Naive thymus-derived CD4-positive, alpha-beta T cell (primary cell): ENCODE measurements around the gene MICA. TPM values are rescaled to one million over a fixed set of nuclear protein-coding genes. Genes with fewer than 3 reads are reported as not detected.

ENCODE experiments used
- ATAC-seq: fragments of 150-1000 bp; cut with Tn5 transposase; 2 replicates; pipeline ENCODE4 v1.10.0; 2021; ENCODE audit warnings: mild to moderate bottlenecking, moderate library complexity
- CTCF ChIA-PET: fragments of 350-600 bp; sonication (Branson Sonifier 250); formaldehyde crosslinking; loops from one replicate; lab custom pipeline; 2021; ENCODE audit warnings: antibody characterized with exemption; lab: Charles Lee
- POLR2A ChIA-PET: fragments of 350-600 bp; sonication (Branson Sonifier 250); formaldehyde crosslinking; loops from one replicate; lab custom pipeline; 2021; ENCODE audit warnings: antibody characterized with exemption, inconsistent platforms; lab: Charles Lee
- DNase-seq, 9 donors: peaks; one replicate each; pipeline versions ENCODE4 v3.0.0 to v3.0.0-alpha.2; 2020 to 2022; ENCODE audit warnings: mixed read lengths in 1 of 9
- H3K27ac ChIP-seq: one replicate; pipeline ENCODE4 v1.7.0; 2013; ENCODE audit warnings: mild to moderate bottlenecking, low read depth, low read length, moderate library complexity
- H3K27me3 ChIP-seq, 2 donors: one replicate each; pipeline ENCODE4 v1.7.0; 2013; ENCODE audit warnings: low read length in 2 of 2, mild to moderate bottlenecking in 2 of 2, moderate library complexity in 2 of 2; ENCODE audit not compliant: control insufficient read depth in 2 of 2, insufficient read depth in 2 of 2
- H3K36me3 ChIP-seq, 3 experiments: 1 replicate in 2 of 3; 2 replicates in 1 of 3; pipeline ENCODE4 v1.7.0; 2013; ENCODE audit warnings: low read length in 3 of 3, mild to moderate bottlenecking in 3 of 3, moderate library complexity in 1 of 3; ENCODE audit not compliant: insufficient read depth in 3 of 3, control insufficient read depth in 2 of 3
- H3K4me1 ChIP-seq, 2 donors: one replicate each; pipeline ENCODE4 v1.7.0; 2013; ENCODE audit warnings: low read length in 2 of 2, mild to moderate bottlenecking in 2 of 2, moderate library complexity in 1 of 2; ENCODE audit not compliant: control insufficient read depth in 2 of 2, insufficient read depth in 2 of 2
- H3K4me3 ChIP-seq: 2 replicates; pipeline ENCODE4 v1.7.0; 2013; ENCODE audit warnings: mild to moderate bottlenecking, low read length
- H3K9me3 ChIP-seq, 3 experiments: 1 replicate in 2 of 3; 2 replicates in 1 of 3; pipeline ENCODE4 v1.7.0; 2013; ENCODE audit warnings: low read length in 3 of 3; ENCODE audit not compliant: control insufficient read depth in 2 of 3
- H3K27ac Mint-ChIP-seq, 9 donors: one replicate each; pipeline ENCODE4 v1.8.0; 2020 to 2022; ENCODE audit warnings: mixed read lengths in 9 of 9, mild to moderate bottlenecking in 8 of 9, moderate library complexity in 5 of 9, inconsistent platforms in 2 of 9
- H3K27me3 Mint-ChIP-seq, 5 donors: one replicate each; pipeline ENCODE4 v1.8.0; 2021 to 2022; ENCODE audit warnings: mixed read lengths in 5 of 5, mild to moderate bottlenecking in 1 of 5
- H3K36me3 Mint-ChIP-seq, 5 donors: one replicate each; pipeline ENCODE4 v1.8.0; 2020 to 2022; ENCODE audit warnings: mixed read lengths in 5 of 5, mild to moderate bottlenecking in 3 of 5, inconsistent platforms in 1 of 5
- H3K4me1 Mint-ChIP-seq, 7 donors: one replicate each; pipeline ENCODE4 v1.8.0; 2020 to 2022; ENCODE audit warnings: mixed read lengths in 7 of 7, mild to moderate bottlenecking in 3 of 7, inconsistent platforms in 1 of 7
- H3K4me3 Mint-ChIP-seq, 10 donors: one replicate each; pipeline ENCODE4 v1.8.0; 2020 to 2022; ENCODE audit warnings: mild to moderate bottlenecking in 10 of 10, mixed read lengths in 10 of 10, moderate library complexity in 6 of 10, inconsistent platforms in 2 of 10
- H3K9me3 Mint-ChIP-seq, 11 donors: one replicate each; pipeline ENCODE4 v1.8.0; 2020 to 2022; ENCODE audit warnings: mixed read lengths in 11 of 11, mild to moderate bottlenecking in 4 of 11, inconsistent platforms in 1 of 11, moderate library complexity in 1 of 11
- intact Hi-C, 2 donors: fragments of 100-400 bp; cut with micrococcal nuclease; formaldehyde crosslinking; loops; one replicate each; pipeline ENCODE4 v1.15.1; 2023
- polyA plus RNA-seq, 2 donors: library from polyadenylated mRNA; unstranded; fragments of 300-500 nt; fragmentation: Illumina TruSeq; gene quantifications; one replicate each; pipeline ENCODE4 v1.2.3, GENCODE V29; 2021
- total RNA-seq, 6 experiments: library from RNA in 5 of 6; stranded (reverse) in 5 of 6; gene quantifications; 1 replicate in 5 of 6; 2 replicates in 1 of 6; pipeline ENCODE4 v1.2.3 and lab custom pipeline; 2021 to 2026

MICA gene
- total and polyA plus RNA-seq, 7 experiments from 2014 or later: 4.3 to 17.4 (median 13.8) TPM

GRCh38 chr6:31418251-31418650 lies 14.9 kb downstream of the MICA start:
- ChIA-PET POLR2A (no interaction called here), CTCF (no interaction called here)
- Histone ChIP-seq H3K4me3 (no peak overlapping the region), H3K27me3 (no peaks in the 10 kb centered on the region), H3K9me3 (no peaks in the 10 kb centered on the region), H3K36me3 (peaks cover 3 to 25% (median 7%) of the 10 kb centered on the region in 3 experiments), H3K4me1 (no peaks in the 10 kb centered on the region), H3K27ac (no peak overlapping the region)
- intact Hi-C loops: loop anchor here in 1 of 2 donors (2.0 kb wide), 1 partner anchor 15 kb away; the partner anchor contains the start of gene MICA
- Mint-ChIP-seq H3K4me3 (no peak overlapping the region), H3K4me1 (peaks cover 0 to 5% (median 0%) of the 10 kb centered on the region in 7 donors), H3K36me3 (peaks cover 5 to 23% (median 17%) of the 10 kb centered on the region in 5 donors), H3K27me3 (peaks cover 0 to 6% (median 0%) of the 10 kb centered on the region in 5 donors), H3K27ac (no peak overlapping the region), H3K9me3 (peaks cover 0 to 5% (median 0%) of the 10 kb centered on the region in 11 donors)
- no peak for ATAC-seq
- no peak for DNase-seq

- H3K4me3 ChIP-seq: no peak overlapping the region
- no peak overlapping the region for H3K27ac ChIP-seq
- H3K27me3 ChIP-seq: no peaks in the 10 kb centered on the region
- no peak for ATAC-seq
- no peak for DNase-seq
- Mint-ChIP-seq H3K27ac (peak overlapping the region in 2 of 9 donors; percentile 70 to 84), H3K4me3 (no peak overlapping the region), H3K36me3 (peaks cover 5 to 18% (median 13%) of the 10 kb centered on the region in 5 donors), H3K9me3 (peaks cover 0 to 5% (median 0%) of the 10 kb centered on the region in 11 donors), H3K4me1 (peaks cover 0 to 5% (median 0%) of the 10 kb centered on the region in 7 donors), H3K27me3 (peaks cover 0 to 9% (median 0%) of the 10 kb centered on the region in 5 donors)
- ChIA-PET POLR2A (no interaction called here), CTCF (interaction anchor here (0.6 kb wide), 1 partner anchor 53 kb away, joined by 3 read pairs; no protein-coding TSS in a partner anchor)
- H3K9me3 ChIP-seq: no peaks in the 10 kb centered on the region
- intact Hi-C loops: loop anchor here in 1 of 2 donors (2.0 kb wide), 1 partner anchor 17 kb away; the partner anchor contains the start of gene MICA
- H3K36me3 ChIP-seq: peaks cover 0 to 11% (median 6%) of the 10 kb centered on the region in 3 experiments
- no peaks in the 10 kb centered on the region for H3K4me1 ChIP-seq
Observed at GRCh38 chr6:31419842-31420241, 16.4 kb downstream of the MICA start.

GRCh38 chr6:31420546-31420945 lies 17.2 kb downstream of the MICA start:
- intact Hi-C loops: no loop called here
- Mint-ChIP-seq H3K27me3 (peaks cover 0 to 16% (median 0%) of the 10 kb centered on the region in 5 donors), H3K36me3 (peaks cover 5 to 17% (median 13%) of the 10 kb centered on the region in 5 donors), H3K9me3 (peaks cover 0 to 5% (median 0%) of the 10 kb centered on the region in 11 donors), H3K4me1 (peaks cover 0 to 5% (median 0%) of the 10 kb centered on the region in 7 donors), H3K27ac (no peak overlapping the region), H3K4me3 (no peak overlapping the region)
- no peak overlapping the region for H3K4me3 ChIP-seq
- no peaks in the 10 kb centered on the region for H3K27me3 ChIP-seq
- no peak overlapping the region for H3K27ac ChIP-seq
- no peaks in the 10 kb centered on the region for H3K9me3 ChIP-seq
- H3K4me1 ChIP-seq: no peaks in the 10 kb centered on the region
- ChIA-PET POLR2A (no interaction called here), CTCF (interaction anchor here (0.6 to 1.1 kb wide), 3 partner anchors 42 to 1542 kb away, joined by 3 to 4 read pairs (median 3); no protein-coding TSS in a partner anchor)
- peaks cover 0 to 8% (median 6%) of the 10 kb centered on the region in 3 experiments for H3K36me3 ChIP-seq
- ATAC-seq (no peak), DNase-seq (no peak)

DNA sequence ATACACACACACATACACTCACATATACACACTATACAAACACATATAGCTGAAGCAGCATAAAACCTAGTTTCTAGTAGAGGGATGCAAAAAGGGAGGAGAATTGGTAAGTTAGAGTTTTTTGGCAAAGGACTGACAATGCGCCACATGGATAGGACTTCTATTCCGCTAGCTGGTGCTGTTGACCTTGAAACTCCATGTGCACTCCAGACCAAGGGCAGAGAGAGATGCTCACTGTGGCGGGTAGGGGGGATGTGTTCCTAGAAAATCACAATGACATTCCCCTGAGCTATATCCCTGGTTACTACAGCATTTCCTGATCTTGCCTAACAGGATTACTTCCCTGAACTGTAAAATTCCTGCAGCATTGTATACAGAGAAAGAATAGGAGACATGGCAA lies 19.2 kb downstream of the MICA start:
- peaks cover 0 to 29% (median 0%) of the 10 kb centered on the region in 5 donors for H3K27me3 Mint-ChIP-seq
- Histone ChIP-seq H3K4me1 (no peaks in the 10 kb centered on the region), H3K36me3 (no peaks in the 10 kb centered on the region), H3K27ac (no peak overlapping the region), H3K27me3 (no peaks in the 10 kb centered on the region), H3K4me3 (no peak overlapping the region), H3K9me3 (no peaks in the 10 kb centered on the region)
- ChIA-PET POLR2A (interaction anchor here (0.6 kb wide), 1 partner anchor 468 kb away, joined by 3 read pairs; no protein-coding TSS in a partner anchor), CTCF (no interaction called here)
- ATAC-seq: no peak
- peak overlapping the region in 2 of 9 donors; percentile 22 to 23 for H3K27ac Mint-ChIP-seq
- intact Hi-C loops: no loop called here
- H3K9me3 Mint-ChIP-seq: peaks cover 0 to 1% (median 0%) of the 10 kb centered on the region in 11 donors
- DNase-seq: no peak
- H3K4me1 Mint-ChIP-seq: peaks cover 0 to 5% (median 0%) of the 10 kb centered on the region in 7 donors
- peaks cover 0 to 4% (median 0%) of the 10 kb centered on the region in 5 donors for H3K36me3 Mint-ChIP-seq
- H3K4me3 Mint-ChIP-seq: no peak overlapping the region

DNA sequence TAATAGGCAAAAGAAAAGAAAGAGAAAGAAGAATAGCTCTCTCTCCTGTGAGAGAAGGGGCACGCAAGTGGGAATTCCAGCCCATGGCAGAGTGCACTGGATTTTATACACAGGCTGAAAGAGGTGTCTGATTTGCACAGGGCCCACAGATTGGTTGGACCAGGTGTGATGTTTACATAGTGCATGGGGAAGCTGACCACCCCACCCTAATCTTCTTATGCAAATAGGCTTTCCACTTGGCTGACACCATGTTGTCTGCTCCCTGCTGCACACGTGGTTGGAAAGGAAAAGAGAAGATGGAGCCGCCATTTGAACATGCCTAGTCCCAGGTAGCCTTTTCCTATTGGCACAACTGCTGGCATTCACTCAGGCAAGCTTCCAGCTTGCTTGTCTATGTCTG lies 20.2 kb downstream of the MICA start:
- Histone ChIP-seq H3K9me3 (no peaks in the 10 kb centered on the region), H3K4me1 (no peaks in the 10 kb centered on the region), H3K36me3 (no peaks in the 10 kb centered on the region), H3K27ac (no peak overlapping the region), H3K4me3 (no peak overlapping the region), H3K27me3 (no peaks in the 10 kb centered on the region)
- ChIA-PET POLR2A (no interaction called here), CTCF (no interaction called here)
- DNase-seq (no peak), ATAC-seq (no peak)
- peaks cover 0 to 1% (median 0%) of the 10 kb centered on the region in 11 donors for H3K9me3 Mint-ChIP-seq
- H3K4me1 Mint-ChIP-seq: peaks cover 0 to 5% (median 0%) of the 10 kb centered on the region in 7 donors
- H3K27ac Mint-ChIP-seq: no peak overlapping the region
- peaks cover 0 to 29% (median 0%) of the 10 kb centered on the region in 5 donors for H3K27me3 Mint-ChIP-seq
- no peaks in the 10 kb centered on the region for H3K36me3 Mint-ChIP-seq
- intact Hi-C loops: no loop called here
- H3K4me3 Mint-ChIP-seq: no peak overlapping the region

- CTCF ChIA-PET: no interaction called here
Observed at GRCh38 chr6:31426395-31427354, 23.3 kb downstream of the MICA start.

More at GRCh38 chr6:31426395-31427354, 23.3 kb downstream of the MICA start:
- no peaks in the 10 kb centered on the region for H3K9me3 ChIP-seq
- peaks cover 0 to 4% (median 0%) of the 10 kb centered on the region in 5 donors for H3K36me3 Mint-ChIP-seq
- DNase-seq: peak in 2 of 9 donors; percentile 20 to 25
- H3K9me3 Mint-ChIP-seq: peaks cover 0 to 12% (median 0%) of the 10 kb centered on the region in 11 donors
- ATAC-seq: peak; percentile 42
- POLR2A ChIA-PET: no interaction called here
- no peaks in the 10 kb centered on the region for H3K27me3 ChIP-seq
- peak overlapping the region in 2 of 9 donors; percentile 10 to 48 for H3K27ac Mint-ChIP-seq
- H3K4me3 ChIP-seq: no peak overlapping the region
- H3K27me3 Mint-ChIP-seq: peaks cover 0 to 34% (median 0%) of the 10 kb centered on the region in 5 donors
- H3K4me1 ChIP-seq: no peaks in the 10 kb centered on the region
- no peaks in the 10 kb centered on the region for H3K4me1 Mint-ChIP-seq
- intact Hi-C loops: no loop called here
- no peak overlapping the region for H3K4me3 Mint-ChIP-seq
- no peak overlapping the region for H3K27ac ChIP-seq
- no peaks in the 10 kb centered on the region for H3K36me3 ChIP-seq
